Fibroblast of villous mesenchyme (primary cell): Measurements from ENCODE around the gene MYLIP. TPM values are rescaled to one million over a fixed set of nuclear protein-coding genes. Genes with fewer than 3 reads are reported as not detected.

Source experiments
- DNase-seq: peaks from one replicate; pipeline ENCODE4 v3.0.0-alpha.2; 2010; ENCODE audit warnings: low read depth
- H3K4me3 ChIP-seq: 2 replicates; pipeline ENCODE4 v1.5.1; 2011; ENCODE audit warnings: low read depth, mild to moderate bottlenecking, low read length
- CTCF ChIP-seq: IDR thresholded peaks from 2 replicates; pipeline ENCODE4 v1.5.1; 2012; ENCODE audit warnings: low read depth, mild to moderate bottlenecking, low read length; ENCODE audit not compliant: insufficient read depth
- total RNA-seq: library from RNA; depleted of rRNA; stranded (reverse); fragments of >200 nt; gene quantifications from 2 replicates; pipeline ENCODE4 v1.2.3, GENCODE V29; 2012

The MYLIP gene
- total RNA-seq, 1 donor = 31.5 TPM

- H3K4me3 ChIP-seq = no peak overlapping the region
- peak; percentile 87 for DNase-seq
- TF ChIP-seq CTCF = no peak
Measured at GRCh38 chr6:16136621-16137450, 8.0 kb downstream of the MYLIP start.

GRCh38 chr6:16137451-16137801 is 8.5 kb downstream of the MYLIP start:
- no peak for DNase-seq
- no peak overlapping the region for H3K4me3 ChIP-seq
- TF ChIP-seq CTCF = no peak

DNA sequence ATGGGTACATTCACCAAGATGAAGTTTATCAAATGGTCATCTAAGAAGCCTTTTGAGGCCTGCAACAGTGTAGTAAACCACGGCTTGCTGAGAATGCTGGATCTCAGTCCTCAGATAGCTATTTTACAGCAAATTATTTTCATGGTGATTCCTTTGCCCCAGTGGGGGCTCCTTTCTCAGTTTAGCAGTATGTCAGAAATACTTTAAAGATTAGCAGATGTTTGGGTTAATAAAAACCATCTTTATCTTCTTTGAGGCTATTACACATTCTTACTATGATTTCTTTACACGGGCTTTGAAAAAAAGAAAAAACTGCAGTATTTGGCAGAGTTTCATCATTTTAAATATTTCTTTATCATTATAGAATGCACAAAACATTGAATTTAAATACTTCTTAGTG is 10.7 kb downstream of the MYLIP start:
- TF ChIP-seq CTCF = no peak
- no peak overlapping the region for H3K4me3 ChIP-seq
- peak; percentile 32 for DNase-seq

- DNase-seq = no peak
- no peak for TF ChIP-seq CTCF
Measured at GRCh38 chr6:16140607-16141006, 11.7 kb downstream of the MYLIP start.

GRCh38 chr6:16141514-16141913 is 12.6 kb downstream of the MYLIP start:
- DNase-seq = no peak
- TF ChIP-seq CTCF = no peak
- H3K4me3 ChIP-seq = no peak overlapping the region

More at GRCh38 chr6:16140607-16141006, 11.7 kb downstream of the MYLIP start:
- H3K4me3 ChIP-seq = no peak overlapping the region

DNA sequence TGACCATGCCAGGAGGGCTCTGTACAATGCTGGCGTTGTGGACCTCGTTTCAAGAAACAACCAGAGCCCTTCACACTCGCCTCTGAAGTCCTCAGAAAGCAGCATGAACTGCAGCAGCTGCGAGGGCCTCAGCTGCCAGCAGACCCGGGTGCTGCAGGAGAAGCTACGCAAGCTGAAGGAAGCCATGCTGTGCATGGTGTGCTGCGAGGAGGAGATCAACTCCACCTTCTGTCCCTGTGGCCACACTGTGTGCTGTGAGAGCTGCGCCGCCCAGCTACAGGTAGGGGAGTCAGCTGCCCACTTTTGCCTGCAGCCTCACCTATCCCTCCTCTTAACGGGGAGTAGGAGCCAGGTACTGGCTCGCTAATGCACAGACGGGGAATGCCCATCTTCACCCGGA is 16.2 kb downstream of the MYLIP start:
- no peak overlapping the region for H3K4me3 ChIP-seq
- TF ChIP-seq CTCF = no peak
- no peak for DNase-seq

- no peak for TF ChIP-seq CTCF
- H3K4me3 ChIP-seq = no peak overlapping the region
- no peak for DNase-seq
Measured at GRCh38 chr6:16146028-16146427, 17.1 kb downstream of the MYLIP start.
